Measurements from ENCODE around the gene PYDC1. TPM values are rescaled to one million over a fixed set of nuclear protein-coding genes. Genes with fewer than 3 reads are reported as not detected.

Gene PYDC1
- total and polyA plus RNA-seq, 2 of the 8 experiments (the other 6 are each of a cell fraction or from before 2014, with no cell fraction given), result 3.5 to 11.1 TPM

GRCh38 chr16:31214708-31215286 is 2.1 kb downstream of the PYDC1 start:
- H2BK5ac ChIP-seq (ENCODE audit: low read depth, low read length), result peak overlapping the region; percentile 83; the same call in 1 of the 2 replicates
- peaks cover 19% of the 10 kb centered on the region for H3K23me2 ChIP-seq (ENCODE audit: low read depth, low read length)
- H3K4me3 ChIP-seq (ENCODE audit: extremely low read depth in 1 of 4, insufficient read depth in 2 of 4, low read depth in 3 of 4, low read length in 4 of 4), result peak overlapping the region; percentile 30 to 74 (median 59)
- H2BK20ac ChIP-seq (ENCODE audit: low read length), result no peak overlapping the region
- FAIRE-seq, result no peak
- H2AFZ ChIP-seq (ENCODE audit: low read length), result no peak overlapping the region
- ChIA-PET CTCF (ENCODE audit: partially characterized antibody) (interaction anchor here (0.5 to 2.3 kb wide), 13 partner anchors 25 to 245 kb away, joined by 3 to 9 read pairs (median 3); no protein-coding TSS in a partner anchor), POLR2A (ENCODE audit: partially characterized antibody) (interaction anchor here (0.6 to 24.0 kb wide), 15 partner anchors 18 to 497 kb away, joined by 3 to 430 read pairs (median 5); partner anchors contain the start of genes FUS and PYCARD)
- H3K79me2 ChIP-seq (ENCODE audit: control insufficient read depth in 1 of 2, insufficient read depth in 2 of 2, low read length in 2 of 2), result no peaks in the 10 kb centered on the region
- H3K56ac ChIP-seq (replicated peaks; ENCODE audit: insufficient read length, low read depth, low read length), result peak overlapping the region; percentile 92
- no peaks in the 10 kb centered on the region for H3K79me1 ChIP-seq (ENCODE audit: low read depth, low read length)
- H4K91ac ChIP-seq (replicated peaks; ENCODE audit: insufficient read length, low read length), result peak overlapping the region; percentile 99
- no peaks in the 10 kb centered on the region for H3K9me3 ChIP-seq (ENCODE audit: insufficient read depth in 2 of 2, low read depth in 1 of 2, low read length in 1 of 2)
- peak overlapping the region; percentile 78 for H3K14ac ChIP-seq (ENCODE audit: insufficient read length)
- H2BK12ac ChIP-seq (ENCODE audit: low read depth, low read length), result peak overlapping the region; percentile 99; the same call in 1 of the 2 replicates
- WGBS, 2 experiments (ENCODE audit: extremely low coverage in 1 of 2, insufficient coverage in 1 of 2, insufficient read length in 1 of 2, insufficient replicate concordance in 2 of 2, low coverage in 1 of 2, low lambda C conversion rate in 2 of 2, missing lambda C conversion rate in 1 of 2), result 2% methylated on average over 54 of the region's 58 CpGs; no CpG with 5 or more reads in 1 of the 2 experiments
- no peaks in the 10 kb centered on the region for H3K36me3 ChIP-seq (ENCODE audit: control insufficient read depth in 2 of 4, insufficient read depth in 4 of 4, low read length in 3 of 4)
- peak overlapping the region; percentile 97 for H3K18ac ChIP-seq (ENCODE audit: extremely low read depth, low read length)
- DNase-seq (ENCODE audit: low read depth in 1 of 2, low spot score in 2 of 2), result peak in 1 of 2 experiments; percentile 71
- H3K4me2 ChIP-seq (ENCODE audit: insufficient read depth in 1 of 2, low read depth in 2 of 2, low read length in 2 of 2), result peak overlapping the region; percentile 79 to 92
- H3K4me1 ChIP-seq (replicated peaks in 1 of 4; ENCODE audit: control insufficient read depth in 3 of 4, insufficient read depth in 4 of 4, low read length in 3 of 4), result peaks cover 0 to 33% (median 20%) of the 10 kb centered on the region in 4 experiments; a peak in 6 of 7 replicates
- H3K23ac ChIP-seq (ENCODE audit: insufficient read length), result no peak overlapping the region
- H4K20me1 ChIP-seq (replicated peaks in 1 of 2; ENCODE audit: control insufficient read depth in 1 of 2, insufficient read depth in 2 of 2, low read length in 2 of 2), result no peaks in the 10 kb centered on the region
- H4K5ac ChIP-seq (ENCODE audit: insufficient read length, low read depth, low read length), result peak overlapping the region; percentile 96
- peak overlapping the region; percentile 96 for H3K4ac ChIP-seq (replicated peaks; ENCODE audit: insufficient read length, low read depth, low read length)
- peak overlapping the region; percentile 4 to 71 (median 30); a peak in 5 of 7 replicates for H3K9ac ChIP-seq (replicated peaks in 1 of 4; ENCODE audit: extremely low read depth in 1 of 4, low read depth in 3 of 4, low read length in 3 of 4)
- no peak overlapping the region for H3K27ac ChIP-seq (ENCODE audit: low read depth, low read length)
- H3K27me3 ChIP-seq (replicated peaks in 1 of 4; ENCODE audit: control insufficient read depth in 3 of 4, extremely low read depth in 1 of 4, insufficient read depth in 3 of 4, low read length in 3 of 4), result peaks cover 8 to 21% (median 19%) of the 10 kb centered on the region in 4 experiments
- H4K8ac ChIP-seq (ENCODE audit: extremely low read depth, insufficient read depth, low read length), result peak overlapping the region; percentile 93
- H2BK120ac ChIP-seq (replicated peaks; ENCODE audit: low read depth, low read length), result peak overlapping the region; percentile 87
- no peak overlapping the region for H2AK5ac ChIP-seq (ENCODE audit: low read depth, low read length)
- peak overlapping the region; percentile 95; the same call in 1 of the 2 replicates for H2BK15ac ChIP-seq (ENCODE audit: low read length)
- no peak for TF ChIP-seq EZH2 (IDR thresholded peaks at IDR 0.05; ENCODE audit: low read depth, low read length, severe bottlenecking)
- TF ChIP-seq YY1 (IDR thresholded peaks at IDR 0.05; ENCODE audit: low read depth, low read length), result peak; percentile 31; the same call in 1 of the 2 replicates
- TF ChIP-seq CHD2 (IDR thresholded peaks at IDR 0.05; ENCODE audit: low read length), result no peak
- peak in 1 of 2 experiments; percentile 71; a peak in 2 of 4 replicates for TF ChIP-seq HDAC2 (IDR thresholded peaks at IDR 0.05; ENCODE audit: borderline replicate concordance in 1 of 2, low read depth in 2 of 2, low read length in 2 of 2)
- TF ChIP-seq E2F6 (IDR thresholded peaks at IDR 0.05), result peak; percentile 71
- no peak for TF ChIP-seq SUZ12 (IDR thresholded peaks at IDR 0.05; ENCODE audit: low read length)
- TF ChIP-seq MAFK (IDR thresholded peaks at IDR 0.05; ENCODE audit: low read depth, low read length), result no peak
- TF ChIP-seq TEAD4 (IDR thresholded peaks at IDR 0.05; ENCODE audit: low read depth, low read length), result no peak
- TF ChIP-seq CBX8 (IDR thresholded peaks at IDR 0.05; ENCODE audit: borderline replicate concordance, low read depth, low read length), result no peak
- TF ChIP-seq RAD21 (IDR thresholded peaks at IDR 0.05 in 1 of 2, conservative IDR thresholded peaks at IDR 0.05 in 1 of 2; ENCODE audit: low read depth in 2 of 2, low read length in 2 of 2), result no peak
- no peak for TF ChIP-seq TAF1 (IDR thresholded peaks at IDR 0.05; ENCODE audit: low read depth, low read length)

All from H1 (cell line).